ENCODE measurements around the gene MMP25.

The MMP25 gene

GRCh38 chr16:3094289-3095027 lies 48.1 kb downstream of the MMP25 start:
- no peak for DNase-seq (ENCODE audit: low read depth in 2 of 2)

GRCh38 chr16:3095869-3096268 lies 49.5 kb downstream of the MMP25 start:
- DNase-seq (ENCODE audit: low read depth in 2 of 2), result peak; percentile 50 to 51

- no peak for DNase-seq (ENCODE audit: low read depth in 2 of 2)
Measured at GRCh38 chr16:3096362-3096761, 50.0 kb downstream of the MMP25 start.

GRCh38 chr16:3097266-3097665 lies 50.9 kb downstream of the MMP25 start:
- DNase-seq (ENCODE audit: low read depth in 2 of 2), result no peak

GRCh38 chr16:3098459-3099394 lies 52.4 kb downstream of the MMP25 start, which contains the start of gene ZSCAN10:
Gene ZSCAN10 (minus strand): TSS chr16:3099294. CDS start chr16:3092937, 6,357 bp downstream.
- no peak for DNase-seq (ENCODE audit: low read depth in 2 of 2)

GRCh38 chr16:3099395-3099731 lies 53.0 kb downstream of the MMP25 start:
- no peak for DNase-seq (ENCODE audit: low read depth in 2 of 2)

- peak; percentile 95 for DNase-seq (ENCODE audit: low read depth in 2 of 2)
Measured at GRCh38 chr16:3099732-3100499, 53.6 kb downstream of the MMP25 start.

- no peak for DNase-seq (ENCODE audit: low read depth in 2 of 2)
Measured at GRCh38 chr16:3101018-3101840, 54.9 kb downstream of the MMP25 start.

- no peak for DNase-seq (ENCODE audit: low read depth in 2 of 2)
Measured at GRCh38 chr16:3101841-3102470, 55.6 kb downstream of the MMP25 start.

GRCh38 chr16:3106205-3106928 lies 60.0 kb downstream of the MMP25 start:
- DNase-seq (ENCODE audit: low read depth in 2 of 2), result peak; percentile 89 to 90

Measured in stimulated activated CD8-positive, alpha-beta memory T cell treated with anti-CD3 and anti-CD28 coated beads, Interleukin-2, amount 100 ng/mL, for 48 hours (primary cell).